ENCODE results near the gene PLEKHM1.
"Not testable (repeated sequence)": the region's sequence is repeated elsewhere in the genome, so short reads cannot be mapped to it uniquely, and the experiment has no call there.

- TF ChIP-seq CTCF, POLR2A (IDR thresholded peaks at IDR 0.05): not testable (repeated sequence)
Measured at GRCh38 chr17:45497449-45497848, 6.9 kb upstream of the PLEKHM1 start.
